Measurements from ENCODE around the gene COL11A2. TPM values are rescaled to one million over a fixed set of nuclear protein-coding genes. Genes with fewer than 3 reads are reported as not detected.

Gene COL11A2
- total and polyA plus RNA-seq, 12 donors, result 0.05 to 7.2 (median 0.44) TPM

DNA sequence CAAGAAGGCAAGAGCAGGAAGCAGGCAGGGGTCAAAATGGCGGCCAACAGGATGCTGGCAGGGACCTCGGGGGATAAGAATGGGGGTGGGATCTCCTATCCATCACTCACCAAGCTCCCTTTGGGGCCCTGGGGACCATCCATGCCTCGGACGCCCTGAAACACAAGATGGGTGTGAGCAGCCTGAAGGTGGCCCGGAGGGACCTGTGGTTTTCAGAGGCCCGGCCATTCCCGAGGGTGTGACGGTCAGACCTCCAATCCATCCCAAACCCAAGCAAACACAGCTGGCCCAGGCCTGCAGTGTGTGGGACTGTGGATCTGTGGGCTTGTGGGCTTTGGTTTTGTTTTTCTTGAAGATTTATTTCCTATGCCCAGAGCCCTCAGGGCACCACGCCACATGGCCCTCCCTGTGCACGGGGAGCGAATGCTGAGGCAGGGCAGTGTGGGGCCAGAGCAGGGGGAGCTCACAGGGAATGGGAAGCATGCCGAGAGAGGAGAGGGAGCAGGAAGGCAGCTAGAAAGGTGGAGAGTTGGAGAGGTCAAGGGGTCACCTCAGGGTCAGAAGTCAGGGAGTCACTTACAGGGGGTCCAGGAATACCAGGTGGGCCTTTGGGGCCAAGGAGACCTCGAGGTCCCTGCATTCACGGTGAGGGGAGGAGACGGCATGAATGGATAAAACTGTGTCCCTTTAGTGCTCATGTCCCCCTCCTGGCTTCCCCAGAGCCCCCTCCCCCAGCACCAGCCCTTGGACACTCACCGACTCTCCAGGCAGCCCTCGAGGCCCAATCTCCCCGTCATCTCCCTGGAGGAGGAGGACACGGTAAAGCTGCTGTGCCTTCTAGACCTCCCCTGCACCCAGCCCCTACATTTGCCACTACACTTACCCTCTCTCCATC lies 14.5 kb downstream of the COL11A2 start:
- no peak overlapping the region for H3K27ac ChIP-seq
- no peaks in the 10 kb centered on the region for H3K4me1 ChIP-seq (replicated peaks in 1 of 2)
- no peak for DNase-seq
- H3K36me3 ChIP-seq (replicated peaks in 1 of 2), result no peaks in the 10 kb centered on the region
- H3K9me3 ChIP-seq (replicated peaks in 1 of 3), result no peaks in the 10 kb centered on the region
- no peaks in the 10 kb centered on the region for H3K27me3 ChIP-seq
- TF ChIP-seq POLR2A (IDR thresholded peaks at IDR 0.05), result no peak
- TF ChIP-seq, protein P1, sequence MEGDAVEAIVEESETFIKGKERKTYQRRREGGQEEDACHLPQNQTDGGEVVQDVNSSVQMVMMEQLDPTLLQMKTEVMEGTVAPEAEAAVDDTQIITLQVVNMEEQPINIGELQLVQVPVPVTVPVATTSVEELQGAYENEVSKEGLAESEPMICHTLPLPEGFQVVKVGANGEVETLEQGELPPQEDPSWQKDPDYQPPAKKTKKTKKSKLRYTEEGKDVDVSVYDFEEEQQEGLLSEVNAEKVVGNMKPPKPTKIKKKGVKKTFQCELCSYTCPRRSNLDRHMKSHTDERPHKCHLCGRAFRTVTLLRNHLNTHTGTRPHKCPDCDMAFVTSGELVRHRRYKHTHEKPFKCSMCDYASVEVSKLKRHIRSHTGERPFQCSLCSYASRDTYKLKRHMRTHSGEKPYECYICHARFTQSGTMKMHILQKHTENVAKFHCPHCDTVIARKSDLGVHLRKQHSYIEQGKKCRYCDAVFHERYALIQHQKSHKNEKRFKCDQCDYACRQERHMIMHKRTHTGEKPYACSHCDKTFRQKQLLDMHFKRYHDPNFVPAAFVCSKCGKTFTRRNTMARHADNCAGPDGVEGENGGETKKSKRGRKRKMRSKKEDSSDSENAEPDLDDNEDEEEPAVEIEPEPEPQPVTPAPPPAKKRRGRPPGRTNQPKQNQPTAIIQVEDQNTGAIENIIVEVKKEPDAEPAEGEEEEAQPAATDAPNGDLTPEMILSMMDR (IDR thresholded peaks at IDR 0.05), result no peak
- 78 to 89% (median 83%) methylated on average over 18 to 19 of the region's 19 CpGs for WGBS, 4 donors
- no peak overlapping the region for H3K4me3 ChIP-seq
- intact Hi-C loops (cut with DNase I), result loop anchor here in 1 of 2 donors (5.0 kb wide), 1 partner anchor 55 kb away; no protein-coding TSS in a partner anchor

DNA sequence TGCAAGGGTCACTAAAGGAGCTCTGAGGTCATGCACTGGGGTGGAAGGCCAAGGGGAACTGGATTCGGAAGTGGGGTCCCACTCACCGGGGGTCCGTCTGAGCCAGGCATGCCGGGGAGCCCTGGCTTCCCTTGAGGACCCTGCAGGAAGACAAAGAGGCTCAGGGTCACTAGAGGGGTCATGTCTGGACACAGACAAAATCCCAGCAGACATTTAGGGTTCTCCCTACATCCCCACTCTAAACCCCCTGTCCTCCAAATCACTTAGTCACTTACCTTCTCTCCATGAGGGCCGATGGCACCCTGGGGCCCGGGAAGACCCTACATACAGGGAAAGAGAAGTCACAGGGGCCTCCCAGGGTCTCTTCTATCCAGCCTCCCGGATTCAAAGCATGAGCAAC lies 15.4 kb downstream of the COL11A2 start:
- intact Hi-C loops (cut with DNase I), result loop anchor here in 1 of 2 donors (5.0 kb wide), 1 partner anchor 55 kb away; no protein-coding TSS in a partner anchor
- H3K36me3 ChIP-seq (replicated peaks in 1 of 2), result no peaks in the 10 kb centered on the region
- TF ChIP-seq, protein P1 (IDR thresholded peaks at IDR 0.05), result no peak
- no peak for TF ChIP-seq POLR2A (IDR thresholded peaks at IDR 0.05)
- 85 to 97% (median 89%) methylated on average over 3 to 7 of the region's 7 CpGs for WGBS, 4 donors
- no peaks in the 10 kb centered on the region for H3K9me3 ChIP-seq (replicated peaks in 1 of 3)
- no peak overlapping the region for H3K4me3 ChIP-seq
- no peaks in the 10 kb centered on the region for H3K4me1 ChIP-seq (replicated peaks in 1 of 2)
- H3K27me3 ChIP-seq, result no peaks in the 10 kb centered on the region
- H3K27ac ChIP-seq, result no peak overlapping the region
- no peak for DNase-seq

DNA sequence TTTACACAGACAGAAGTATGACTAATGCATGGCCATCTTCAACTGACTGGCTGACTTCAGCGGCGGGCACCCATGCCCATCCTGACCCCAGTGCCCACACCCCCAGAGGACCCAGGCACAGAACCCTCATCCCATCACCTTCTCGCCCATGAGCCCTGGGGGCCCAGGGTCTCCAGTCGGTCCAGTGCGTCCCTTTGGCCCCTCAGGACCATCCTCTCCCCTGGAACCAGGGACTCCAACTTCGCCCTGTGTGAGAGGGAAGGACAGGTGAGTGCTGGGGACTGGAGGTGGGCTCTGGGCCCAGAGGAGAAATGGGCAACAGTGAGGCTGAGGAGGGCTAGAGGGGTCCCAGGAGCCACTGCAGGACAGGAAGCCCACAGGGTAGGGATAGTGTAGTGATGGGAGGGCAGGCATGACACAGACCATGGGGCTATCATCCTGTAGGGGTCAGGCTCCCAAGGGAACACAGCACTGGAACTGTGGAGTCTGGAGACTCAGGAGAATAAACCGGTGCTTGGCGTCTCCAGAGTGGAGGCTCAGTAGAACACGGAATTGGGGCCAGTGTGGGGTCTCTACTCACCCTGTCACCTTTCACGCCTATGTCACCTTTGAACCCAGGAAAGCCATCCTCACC lies 16.7 kb downstream of the COL11A2 start:
- intact Hi-C loops (cut with DNase I), result loop anchor here in 1 of 2 donors (5.0 kb wide), 1 partner anchor 57 kb away; no protein-coding TSS in a partner anchor
- no peaks in the 10 kb centered on the region for H3K9me3 ChIP-seq (replicated peaks in 1 of 3)
- no peaks in the 10 kb centered on the region for H3K27me3 ChIP-seq
- no peak for DNase-seq
- H3K4me1 ChIP-seq (replicated peaks in 1 of 2), result no peaks in the 10 kb centered on the region
- H3K27ac ChIP-seq, result no peak overlapping the region
- no peak overlapping the region for H3K4me3 ChIP-seq
- no peaks in the 10 kb centered on the region for H3K36me3 ChIP-seq (replicated peaks in 1 of 2)
- TF ChIP-seq, protein P1 (IDR thresholded peaks at IDR 0.05), result no peak
- TF ChIP-seq POLR2A (IDR thresholded peaks at IDR 0.05), result no peak
- 62 to 87% (median 79%) methylated on average over 7 to 10 of the region's 10 CpGs for WGBS, 4 donors

DNA sequence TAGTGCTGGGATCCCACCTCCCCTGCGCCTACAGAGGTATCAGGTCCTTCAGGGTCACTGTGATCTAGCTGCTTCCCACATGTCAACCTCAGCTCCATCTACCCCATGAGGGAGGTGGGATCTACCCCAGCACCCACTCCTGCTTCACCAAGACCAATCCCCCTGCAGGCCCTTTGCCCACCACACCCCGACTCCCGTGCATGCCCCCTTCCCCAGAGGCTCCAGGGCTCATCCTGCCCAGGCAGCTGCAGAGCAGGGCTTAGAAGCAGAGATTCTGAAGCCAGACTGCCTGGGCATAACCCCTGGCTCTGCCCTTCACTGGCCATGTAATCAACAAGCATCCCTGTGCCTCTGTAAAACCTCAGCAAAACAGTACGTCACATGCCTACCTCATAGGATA lies 17.5 kb downstream of the COL11A2 start:
- H3K27me3 ChIP-seq, result no peaks in the 10 kb centered on the region
- intact Hi-C loops (cut with DNase I), result loop anchor here in 1 of 2 donors (5.0 kb wide), 1 partner anchor 58 kb away; no protein-coding TSS in a partner anchor
- no peaks in the 10 kb centered on the region for H3K4me1 ChIP-seq (replicated peaks in 1 of 2)
- WGBS, 4 donors, result 73 to 93% (median 89%) methylated on average over 4 of the region's 4 CpGs
- TF ChIP-seq, protein P1 (IDR thresholded peaks at IDR 0.05), result no peak
- no peak for TF ChIP-seq POLR2A (IDR thresholded peaks at IDR 0.05)
- H3K27ac ChIP-seq, result no peak overlapping the region
- H3K4me3 ChIP-seq, result no peak overlapping the region
- no peak for DNase-seq
- no peaks in the 10 kb centered on the region for H3K9me3 ChIP-seq (replicated peaks in 1 of 3)
- no peaks in the 10 kb centered on the region for H3K36me3 ChIP-seq (replicated peaks in 1 of 2)
